Activated naive CD4-positive, alpha-beta T cell treated with anti-CD3 and anti-CD28 coated beads, Interleukin-2, amount 50 U/mL, for 72 hours (primary cell): ENCODE measurements around the gene SLC5A3. TPM values are rescaled to one million over a fixed set of nuclear protein-coding genes. Genes with fewer than 3 reads are reported as not detected.

Source experiments
- ATAC-seq, 2 donors: fragments of 150-1000 bp; cut with Tn5 transposase; 2 replicates each; pipeline ENCODE4 v1.10.0; 2021; ENCODE audit warnings: mild to moderate bottlenecking in 2 of 2, moderate library complexity in 2 of 2
- DNase-seq, 2 donors: peaks; one replicate each; pipeline ENCODE4 v3.0.0; 2021 to 2022; ENCODE audit warnings: low spot score in 2 of 2
- H3K27ac Mint-ChIP-seq, 2 donors: one replicate each; pipeline ENCODE4 v1.8.0; 2022; ENCODE audit warnings: mild to moderate bottlenecking in 2 of 2, mixed read lengths in 2 of 2
- H3K36me3 Mint-ChIP-seq, 2 donors: one replicate each; pipeline ENCODE4 v1.8.0; 2022; ENCODE audit warnings: mixed read lengths in 2 of 2
- H3K9me3 Mint-ChIP-seq, 2 donors: one replicate each; pipeline ENCODE4 v1.8.0; 2022; ENCODE audit warnings: mixed read lengths in 2 of 2
- total RNA-seq, 2 donors: library from RNA; stranded (reverse); gene quantifications; one replicate each; pipeline ENCODE4 v1.2.3, GENCODE V29; 2022

Gene SLC5A3
- total RNA-seq = 10 to 100 TPM; 35.8 to 77.1 TPM

- Mint-ChIP-seq H3K36me3 (peaks cover 30% of the 10 kb centered on the region in 2 donors), H3K9me3 (no peaks in the 10 kb centered on the region), H3K27ac (peak within 1 kb of the TSS; percentile 96 to 99)
- DNase-seq (peak; percentile 70 to 85), ATAC-seq (peak; percentile 79)
These were observed at the start of gene SLC5A3, which contains the start of gene MRPS6 for GRCh38 chr21:34073032-34073748. Gene SLC5A3 (plus strand): TSS chr21:34073578. CDS start chr21:34095199, 21,621 bp downstream. Gene MRPS6 (plus strand): TSS chr21:34073578. CDS start chr21:34073701, 123 bp downstream.

GRCh38 chr21:34023691-34024373 is 49.5 kb upstream of the SLC5A3 start:
- no peak for ATAC-seq
- Mint-ChIP-seq H3K9me3 (peaks cover 0 to 4% of the 10 kb centered on the region in 2 donors), H3K27ac (no peak overlapping the region), H3K36me3 (peaks cover 0 to 9% of the 10 kb centered on the region in 2 donors)
- no peak for DNase-seq

DNA sequence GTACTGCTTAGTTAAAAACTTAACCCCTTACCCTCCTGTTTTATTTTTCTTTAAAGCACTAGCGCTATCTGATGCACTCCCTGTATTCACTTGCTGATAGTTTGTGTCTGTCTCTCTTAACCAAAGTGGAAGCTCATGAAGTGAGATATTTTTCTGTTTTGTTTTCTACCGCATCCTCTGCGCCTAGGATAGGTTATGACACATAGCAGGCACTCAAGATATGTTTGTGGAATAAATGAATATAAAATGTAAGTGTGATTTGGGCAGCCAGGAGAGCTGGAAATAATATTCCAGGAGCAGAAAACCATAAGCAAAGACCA is 49.0 kb upstream of the SLC5A3 start:
- H3K36me3 Mint-ChIP-seq = peaks cover 0 to 9% of the 10 kb centered on the region in 2 donors
- ATAC-seq (no peak), DNase-seq (no peak)
- no peak overlapping the region for H3K27ac Mint-ChIP-seq
- H3K9me3 Mint-ChIP-seq = no peaks in the 10 kb centered on the region

GRCh38 chr21:34027721-34028461 is 45.5 kb upstream of the SLC5A3 start:
- no peak overlapping the region for H3K27ac Mint-ChIP-seq
- DNase-seq (no peak), ATAC-seq (no peak)
- H3K36me3 Mint-ChIP-seq = peaks cover 0 to 12% of the 10 kb centered on the region in 2 donors
- H3K9me3 Mint-ChIP-seq = peaks cover 6 to 16% of the 10 kb centered on the region in 2 donors

DNA sequence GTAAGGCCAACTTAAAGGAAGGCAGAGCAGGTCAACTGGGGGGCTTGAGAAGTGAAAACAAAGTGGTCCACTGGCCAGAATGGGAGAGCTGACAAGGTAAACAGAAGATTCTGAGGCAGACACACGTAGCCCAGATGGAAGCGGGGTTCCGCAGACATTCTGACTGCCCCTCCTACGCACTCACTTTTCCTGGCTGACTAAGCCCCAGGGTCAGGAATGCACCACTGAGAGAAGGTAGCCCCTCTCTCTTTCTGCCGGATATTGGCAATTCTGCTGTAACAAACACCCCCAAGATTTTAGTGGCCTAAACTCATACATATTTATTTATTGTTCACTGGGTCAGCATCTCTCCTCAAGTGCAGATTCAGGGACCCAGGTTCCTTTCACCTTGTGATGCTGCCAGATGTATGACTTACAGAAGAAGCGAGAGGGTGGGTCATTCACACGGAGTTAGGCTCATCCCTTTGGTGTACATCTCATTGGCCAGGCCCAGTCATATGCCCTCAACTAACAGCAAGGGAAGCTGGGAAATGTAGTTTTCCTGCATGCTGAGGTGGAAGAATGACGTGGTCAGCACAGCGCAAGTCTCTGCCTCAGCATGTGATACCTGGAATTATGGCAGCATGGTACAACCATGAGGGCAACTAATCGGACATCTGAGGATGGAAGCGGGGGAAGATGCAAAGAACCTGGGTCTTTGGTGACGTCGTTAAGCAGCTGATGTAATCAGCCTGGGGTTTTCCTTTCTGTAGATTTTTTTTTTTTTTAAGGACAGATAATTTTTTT is 43.4 kb upstream of the SLC5A3 start:
- Mint-ChIP-seq H3K9me3 (peaks cover 6 to 16% of the 10 kb centered on the region in 2 donors), H3K27ac (peak overlapping the region; percentile 7 to 83), H3K36me3 (peaks cover 0 to 12% of the 10 kb centered on the region in 2 donors)
- DNase-seq (peak; percentile 35 to 69), ATAC-seq (peak; percentile 91 to 99)

GRCh38 chr21:34031835-34032370 is 41.5 kb upstream of the SLC5A3 start:
- ATAC-seq (peak; percentile 48 to 83), DNase-seq (peak in 1 of 2 donors; percentile 20)
- Mint-ChIP-seq H3K36me3 (peaks cover 0 to 18% of the 10 kb centered on the region in 2 donors), H3K9me3 (peaks cover 11 to 28% of the 10 kb centered on the region in 2 donors), H3K27ac (no peak overlapping the region)

- H3K27ac Mint-ChIP-seq = no peak overlapping the region
- no peak for ATAC-seq
- peaks cover 11 to 28% of the 10 kb centered on the region in 2 donors for H3K9me3 Mint-ChIP-seq
- H3K36me3 Mint-ChIP-seq = peaks cover 0 to 18% of the 10 kb centered on the region in 2 donors
- DNase-seq = no peak
These were observed 38.9 kb upstream of the SLC5A3 start for GRCh38 chr21:34034369-34035014.

DNA sequence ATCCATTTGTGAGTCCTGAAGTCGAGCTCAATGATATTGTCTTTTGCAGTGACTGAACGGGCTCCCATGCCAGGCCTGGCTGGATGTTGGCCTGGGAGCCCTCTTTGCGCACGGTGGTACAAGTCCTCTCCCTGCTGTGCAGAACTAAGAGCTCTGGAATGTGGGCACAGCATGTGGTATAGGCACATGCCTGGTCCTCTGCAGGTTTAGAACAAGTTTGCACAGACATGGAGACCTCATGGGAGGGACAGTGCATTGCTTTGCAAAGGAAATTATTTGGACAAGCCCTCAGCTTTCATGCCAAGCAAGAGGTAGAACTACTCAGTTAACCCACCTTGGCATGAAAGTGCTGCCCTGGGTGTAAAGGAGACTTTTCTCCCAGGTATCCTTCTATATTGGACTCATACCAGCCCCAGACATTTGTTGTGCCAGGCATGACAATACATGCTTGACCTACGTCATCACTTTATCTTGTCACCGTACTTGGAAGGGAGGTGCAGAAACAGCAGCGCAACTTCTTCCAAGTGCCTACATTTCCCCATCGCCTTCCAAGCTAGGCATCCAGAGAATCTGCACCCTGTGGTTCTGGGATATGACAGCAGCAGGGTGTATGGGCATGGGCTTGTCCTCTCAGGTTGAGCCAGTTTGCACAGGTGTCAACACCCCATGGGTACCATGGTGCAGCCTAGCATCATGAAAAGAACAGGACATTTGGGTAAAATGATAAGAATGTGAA is 37.6 kb upstream of the SLC5A3 start:
- Mint-ChIP-seq H3K27ac (no peak overlapping the region), H3K9me3 (peaks cover 7 to 24% of the 10 kb centered on the region in 2 donors), H3K36me3 (peaks cover 0 to 18% of the 10 kb centered on the region in 2 donors)
- DNase-seq (no peak), ATAC-seq (no peak)

- peaks cover 0 to 6% of the 10 kb centered on the region in 2 donors for H3K36me3 Mint-ChIP-seq
- no peak overlapping the region for H3K27ac Mint-ChIP-seq
- no peak for ATAC-seq
- H3K9me3 Mint-ChIP-seq = peaks cover 5 to 14% of the 10 kb centered on the region in 2 donors
- DNase-seq = no peak
These were observed 36.2 kb upstream of the SLC5A3 start for GRCh38 chr21:34037009-34037795.

- H3K27ac Mint-ChIP-seq = no peak overlapping the region
- DNase-seq = no peak
- peaks cover 0 to 6% of the 10 kb centered on the region in 2 donors for H3K36me3 Mint-ChIP-seq
- ATAC-seq = no peak
- H3K9me3 Mint-ChIP-seq = peaks cover 5 to 12% of the 10 kb centered on the region in 2 donors
These were observed 33.5 kb upstream of the SLC5A3 start for GRCh38 chr21:34039678-34040382.

GRCh38 chr21:34042735-34043134 is 30.6 kb upstream of the SLC5A3 start:
- H3K27ac Mint-ChIP-seq = no peak overlapping the region

DNA sequence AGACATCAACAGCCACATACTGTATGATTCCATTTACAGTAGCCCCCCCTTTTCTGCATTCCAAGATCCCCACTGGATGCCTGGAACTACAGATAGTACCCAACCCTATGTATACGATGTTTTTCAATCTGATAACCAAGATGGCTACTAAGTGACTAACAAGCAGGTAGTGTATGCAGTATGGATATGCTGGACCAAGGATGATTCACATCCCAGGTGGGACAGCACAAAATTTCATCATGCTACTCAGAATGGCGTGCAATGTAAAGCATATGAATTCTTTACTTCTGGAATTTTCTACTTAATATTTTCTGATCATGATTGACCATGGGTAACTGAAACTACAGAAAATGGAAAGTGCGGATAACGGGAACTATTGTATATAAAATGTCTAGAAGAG is 30.0 kb upstream of the SLC5A3 start:
- no peak for ATAC-seq
- no peaks in the 10 kb centered on the region for H3K36me3 Mint-ChIP-seq
- H3K9me3 Mint-ChIP-seq = no peaks in the 10 kb centered on the region
- no peak for DNase-seq
- no peak overlapping the region for H3K27ac Mint-ChIP-seq

More at GRCh38 chr21:34042735-34043134, 30.6 kb upstream of the SLC5A3 start:
- DNase-seq = no peak
- H3K9me3 Mint-ChIP-seq = no peaks in the 10 kb centered on the region
- ATAC-seq = peak; percentile 59 to 61
- no peaks in the 10 kb centered on the region for H3K36me3 Mint-ChIP-seq

GRCh38 chr21:34046917-34047316 is 26.5 kb upstream of the SLC5A3 start:
- Mint-ChIP-seq H3K9me3 (no peaks in the 10 kb centered on the region), H3K36me3 (no peaks in the 10 kb centered on the region), H3K27ac (no peak overlapping the region)
- ATAC-seq (peak in 1 of 2 donors; percentile 40), DNase-seq (no peak)

GRCh38 chr21:34047835-34048234 is 25.5 kb upstream of the SLC5A3 start:
- Mint-ChIP-seq H3K27ac (no peak overlapping the region), H3K9me3 (no peaks in the 10 kb centered on the region), H3K36me3 (no peaks in the 10 kb centered on the region)
- DNase-seq (no peak), ATAC-seq (no peak)
